GM12864 (cell line): ENCODE measurements around the gene ASS1.

Experiments used
- DNase-seq: peaks from one replicate; pipeline ENCODE4 v3.0.0-alpha.2; 2011; ENCODE audit warnings: low read depth
- H3K4me3 ChIP-seq: 2 replicates; pipeline ENCODE4 v1.5.1; 2011; ENCODE audit warnings: mild to moderate bottlenecking, low read depth, low read length, control low read depth
- CTCF ChIP-seq: IDR thresholded peaks from 2 replicates; pipeline ENCODE4 v1.5.1; 2011; ENCODE audit warnings: low read depth, mild to moderate bottlenecking, moderate library complexity, low read length, control low read depth, inconsistent platforms; ENCODE audit errors: missing control alignments

Gene ASS1

GRCh38 chr9:130522233-130522808, 77.6 kb downstream of the ASS1 start:
- H3K4me3 ChIP-seq: no peak overlapping the region
- no peak for TF ChIP-seq CTCF
- DNase-seq: no peak

GRCh38 chr9:130523921-130524320, 79.2 kb downstream of the ASS1 start:
- no peak for DNase-seq

DNA sequence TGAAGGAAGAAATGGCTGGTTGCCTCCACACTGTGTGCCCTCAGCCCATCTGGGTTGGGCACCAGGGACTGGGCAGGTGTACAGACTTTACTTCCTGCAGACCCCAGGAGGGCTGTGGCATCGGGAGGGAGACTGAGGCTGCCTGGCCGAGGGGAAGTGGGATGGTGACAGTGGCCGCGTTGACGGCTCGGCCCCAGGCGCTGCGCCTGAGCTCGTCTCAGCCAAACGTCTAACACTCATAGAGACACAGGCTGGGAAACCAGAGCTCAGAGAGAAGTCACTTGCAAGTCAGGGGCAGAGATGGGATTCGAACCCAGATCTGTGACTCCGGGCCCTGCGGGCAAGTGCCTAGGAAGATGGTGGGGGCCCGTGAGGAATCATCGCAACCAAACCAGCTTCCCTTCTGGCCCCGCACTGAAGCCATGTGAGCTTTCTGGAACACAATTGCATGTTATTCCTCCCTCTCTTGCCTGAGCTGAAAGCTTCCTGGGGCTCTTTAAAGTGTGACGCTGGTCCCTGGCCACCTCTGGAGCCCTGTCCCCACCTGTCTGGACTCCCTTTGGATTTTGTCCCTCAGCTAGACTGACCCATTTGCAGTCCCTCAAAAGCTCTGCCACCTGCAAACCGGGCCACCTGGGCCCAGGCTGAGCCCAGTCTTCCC, 81.6 kb downstream of the ASS1 start:
- H3K4me3 ChIP-seq: no peak overlapping the region
- DNase-seq: no peak
- no peak for TF ChIP-seq CTCF

More at GRCh38 chr9:130523921-130524320, 79.2 kb downstream of the ASS1 start:
- no peak overlapping the region for H3K4me3 ChIP-seq
- no peak for TF ChIP-seq CTCF

- no peak overlapping the region for H3K4me3 ChIP-seq
- DNase-seq: no peak
- TF ChIP-seq CTCF: no peak
Observed at GRCh38 chr9:130526854-130527650, 82.3 kb downstream of the ASS1 start.

DNA sequence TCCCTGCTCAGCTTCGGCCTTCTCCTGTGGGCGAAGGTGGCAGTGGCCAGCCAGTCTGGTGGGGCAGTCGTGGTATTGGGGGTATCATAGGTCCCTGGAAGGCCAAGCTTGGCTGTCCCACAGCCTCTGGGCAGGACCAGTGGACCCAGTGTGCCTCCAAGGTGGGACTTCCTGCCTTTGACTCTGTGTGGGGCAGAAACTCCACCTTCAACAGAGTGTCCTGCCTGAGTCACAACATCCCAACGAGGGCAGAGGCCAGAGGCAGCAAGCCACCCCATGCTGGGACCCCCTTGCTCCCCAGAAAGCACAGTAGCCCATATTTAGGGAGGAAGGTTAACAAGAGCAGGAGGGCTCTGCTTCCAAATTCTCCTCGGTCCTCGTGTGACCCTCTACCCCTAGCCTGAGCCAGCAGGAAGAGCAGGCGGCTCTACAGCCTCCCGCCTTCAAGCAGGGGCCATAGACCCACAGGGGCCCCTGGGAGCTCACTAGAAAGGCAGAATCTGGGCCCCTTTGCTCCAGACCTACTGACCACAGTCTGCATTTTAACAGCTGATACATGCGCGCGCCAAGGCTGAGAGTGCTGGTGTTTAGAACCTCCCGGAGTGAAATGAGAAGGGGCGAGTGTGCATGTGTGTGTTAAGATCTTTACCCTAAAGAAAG, 83.0 kb downstream of the ASS1 start:
- DNase-seq: no peak
- H3K4me3 ChIP-seq: no peak overlapping the region
- no peak for TF ChIP-seq CTCF

GRCh38 chr9:130528674-130529073, 83.9 kb downstream of the ASS1 start:
- no peak for TF ChIP-seq CTCF
- DNase-seq: no peak
- H3K4me3 ChIP-seq: no peak overlapping the region
